ENCODE data around the gene PRIMPOL.
"Not testable (repeated sequence)": the region's sequence is repeated elsewhere in the genome, so short reads cannot be mapped to it uniquely, and the experiment has no call there.

PRIMPOL gene

GRCh38 chr4:184624972-184625554 lies 24.5 kb upstream of the PRIMPOL start:
- no peak overlapping the region for H3K4me3 ChIP-seq (ENCODE audit: control insufficient read depth in 1 of 7, extremely low read depth in 1 of 7, insufficient read depth in 4 of 7, low read depth in 2 of 7, low read length in 6 of 7)
- CTCF ChIA-PET: interaction anchor here (1.2 kb wide), 1 partner anchor 11 kb away, joined by 4 read pairs; no protein-coding TSS in a partner anchor

DNA sequence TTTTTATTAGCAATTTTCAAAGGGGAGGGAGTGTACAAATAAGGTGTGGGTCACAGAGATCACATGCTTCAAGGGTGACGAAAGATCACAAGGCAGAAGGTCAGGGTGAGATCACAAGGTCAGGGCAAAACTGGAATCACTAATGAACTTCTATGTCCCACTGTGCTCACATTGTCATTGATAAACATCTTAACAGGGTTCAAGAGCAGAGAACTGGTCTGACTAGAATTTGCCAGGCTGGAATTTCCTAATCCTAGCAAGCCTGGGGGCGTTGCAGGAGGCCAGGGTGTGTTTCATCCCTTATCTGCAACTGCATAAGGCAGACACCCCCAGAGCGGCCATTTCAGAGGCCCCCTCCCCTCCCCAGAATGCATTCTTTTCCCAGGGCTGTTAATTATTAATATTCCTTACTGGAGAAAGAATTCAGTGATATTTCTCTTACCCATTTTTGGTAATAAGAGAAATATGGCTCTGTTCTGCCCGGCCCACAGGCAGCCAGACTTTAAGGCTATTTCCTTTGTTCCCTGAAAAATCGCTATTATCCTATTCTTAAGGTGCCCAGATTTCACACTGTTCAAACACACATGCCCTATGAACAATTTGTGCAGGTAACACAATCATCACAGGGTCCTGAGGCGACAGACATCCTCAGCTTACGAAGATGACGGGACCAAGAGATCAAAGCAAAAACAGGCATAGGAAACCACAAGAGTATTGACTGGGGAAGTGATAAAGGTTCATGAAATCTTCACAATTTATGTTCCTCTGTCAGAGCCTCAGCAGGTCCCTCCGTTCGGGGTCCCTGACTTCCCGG lies 23.5 kb upstream of the PRIMPOL start:
- Histone ChIP-seq H3K36me3 (ENCODE audit: control insufficient read depth in 4 of 4, insufficient read depth in 4 of 4, low read length in 3 of 4) (peaks cover 11 to 44% (median 26%) of the 10 kb centered on the region in 4 experiments), H3K4me1 (ENCODE audit: control extremely low read depth in 1 of 4, control insufficient read depth in 4 of 4, insufficient read depth in 4 of 4, low read length in 3 of 4) (peaks cover 0 to 12% (median 3%) of the 10 kb centered on the region in 4 experiments)
- H3K9me3 ChIP-seq (ENCODE audit: control extremely low read depth in 1 of 5, control insufficient read depth in 4 of 5, insufficient read depth in 2 of 5, low read depth in 1 of 5, low read length in 4 of 5); POLR2A ChIA-PET; H3K27me3 ChIP-seq (replicated peaks in 2 of 5; ENCODE audit: control insufficient read depth in 4 of 5, insufficient read depth in 5 of 5, low read length in 4 of 5); H3K4me3 ChIP-seq (ENCODE audit: control insufficient read depth in 1 of 7, extremely low read depth in 1 of 7, insufficient read depth in 4 of 7, low read depth in 2 of 7, low read length in 6 of 7); H3K27ac ChIP-seq (ENCODE audit: insufficient read depth in 1 of 2, low read depth in 1 of 2, low read length in 2 of 2, poor library complexity in 1 of 2, severe bottlenecking in 2 of 2): not testable (repeated sequence)
- WGBS (ENCODE audit: insufficient coverage): 58% methylated on average over 4 of the region's 11 CpGs
- peak in 1 of 3 donors; percentile 40 for DNase-seq
- CTCF ChIA-PET: interaction anchor here (1.0 to 1.2 kb wide), 2 partner anchors 10 to 63 kb away, joined by 3 to 4 read pairs; no protein-coding TSS in a partner anchor

More at GRCh38 chr4:184624972-184625554, 24.5 kb upstream of the PRIMPOL start:
- POLR2A ChIA-PET: no interaction called here
- WGBS (ENCODE audit: insufficient coverage): 100% methylated on average over 6 of the region's 7 CpGs
- no peak overlapping the region for H3K27ac ChIP-seq (ENCODE audit: insufficient read depth in 1 of 2, low read depth in 1 of 2, low read length in 2 of 2, poor library complexity in 1 of 2, severe bottlenecking in 2 of 2)
- no peaks in the 10 kb centered on the region for H3K9me3 ChIP-seq (ENCODE audit: control extremely low read depth in 1 of 5, control insufficient read depth in 4 of 5, insufficient read depth in 2 of 5, low read depth in 1 of 5, low read length in 4 of 5)
- H3K36me3 ChIP-seq (ENCODE audit: control insufficient read depth in 4 of 4, insufficient read depth in 4 of 4, low read length in 3 of 4): peaks cover 10 to 36% (median 18%) of the 10 kb centered on the region in 4 experiments
- peaks cover 0 to 12% (median 3%) of the 10 kb centered on the region in 4 experiments for H3K4me1 ChIP-seq (ENCODE audit: control extremely low read depth in 1 of 4, control insufficient read depth in 4 of 4, insufficient read depth in 4 of 4, low read length in 3 of 4)
- no peak for DNase-seq
- H3K27me3 ChIP-seq (replicated peaks in 2 of 5; ENCODE audit: control insufficient read depth in 4 of 5, insufficient read depth in 5 of 5, low read length in 4 of 5): no peaks in the 10 kb centered on the region

- peaks cover 11 to 57% (median 38%) of the 10 kb centered on the region in 4 experiments for H3K36me3 ChIP-seq (ENCODE audit: control insufficient read depth in 4 of 4, insufficient read depth in 4 of 4, low read length in 3 of 4)
- H3K27me3 ChIP-seq (replicated peaks in 2 of 5; ENCODE audit: control insufficient read depth in 4 of 5, insufficient read depth in 5 of 5, low read length in 4 of 5): no peaks in the 10 kb centered on the region
- CTCF ChIA-PET: interaction anchor here (1.0 kb wide), 1 partner anchor 20 kb away, joined by 3 read pairs; no protein-coding TSS in a partner anchor
- H3K27ac ChIP-seq (ENCODE audit: insufficient read depth in 1 of 2, low read depth in 1 of 2, low read length in 2 of 2, poor library complexity in 1 of 2, severe bottlenecking in 2 of 2): no peak overlapping the region
- 100% methylated on average over 4 of the region's 4 CpGs for WGBS (ENCODE audit: insufficient coverage)
- POLR2A ChIA-PET: interaction anchor here (0.6 kb wide), 1 partner anchor 8 kb away, joined by 3 read pairs; no protein-coding TSS in a partner anchor
- peaks cover 0 to 12% (median 3%) of the 10 kb centered on the region in 4 experiments for H3K4me1 ChIP-seq (ENCODE audit: control extremely low read depth in 1 of 4, control insufficient read depth in 4 of 4, insufficient read depth in 4 of 4, low read length in 3 of 4)
- no peaks in the 10 kb centered on the region for H3K9me3 ChIP-seq (ENCODE audit: control extremely low read depth in 1 of 5, control insufficient read depth in 4 of 5, insufficient read depth in 2 of 5, low read depth in 1 of 5, low read length in 4 of 5)
- DNase-seq: peak in 2 of 3 donors; percentile 16 to 29
- no peak overlapping the region for H3K4me3 ChIP-seq (ENCODE audit: control insufficient read depth in 1 of 7, extremely low read depth in 1 of 7, insufficient read depth in 4 of 7, low read depth in 2 of 7, low read length in 6 of 7)
These were observed 21.4 kb upstream of the PRIMPOL start for GRCh38 chr4:184628103-184628502.

DNA sequence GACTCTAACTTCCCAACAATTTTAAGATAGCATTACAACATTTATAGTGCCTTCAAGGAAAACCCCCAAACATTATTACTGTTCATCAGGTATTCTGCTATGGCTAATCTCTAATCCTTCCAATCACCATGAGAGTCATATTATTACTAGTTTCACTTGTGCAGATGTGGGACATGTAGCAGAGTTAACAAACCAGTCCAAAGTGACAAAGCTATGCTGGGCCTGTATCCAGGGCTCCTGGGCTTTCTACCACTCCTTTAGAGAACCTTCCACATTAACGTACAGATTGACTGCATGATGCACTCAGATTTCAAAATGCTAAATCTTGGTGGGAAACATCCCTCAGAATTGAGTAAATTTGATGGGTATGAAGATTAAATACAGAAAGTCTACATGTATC lies 16.7 kb upstream of the PRIMPOL start:
- ChIA-PET CTCF (interaction anchor here (0.9 to 1.4 kb wide), 4 partner anchors 11 to 364 kb away, joined by 3 read pairs; no protein-coding TSS in a partner anchor), POLR2A (no interaction called here)
- no peak for DNase-seq
- Histone ChIP-seq H3K36me3 (ENCODE audit: control insufficient read depth in 4 of 4, insufficient read depth in 4 of 4, low read length in 3 of 4) (peaks cover 18 to 93% (median 68%) of the 10 kb centered on the region in 4 experiments), H3K27ac (ENCODE audit: insufficient read depth in 1 of 2, low read depth in 1 of 2, low read length in 2 of 2, poor library complexity in 1 of 2, severe bottlenecking in 2 of 2) (no peak overlapping the region), H3K4me3 (ENCODE audit: control insufficient read depth in 1 of 7, extremely low read depth in 1 of 7, insufficient read depth in 4 of 7, low read depth in 2 of 7, low read length in 6 of 7) (no peak overlapping the region), H3K9me3 (ENCODE audit: control extremely low read depth in 1 of 5, control insufficient read depth in 4 of 5, insufficient read depth in 2 of 5, low read depth in 1 of 5, low read length in 4 of 5) (no peaks in the 10 kb centered on the region), H3K27me3 (replicated peaks in 2 of 5; ENCODE audit: control insufficient read depth in 4 of 5, insufficient read depth in 5 of 5, low read length in 4 of 5) (no peaks in the 10 kb centered on the region), H3K4me1 (ENCODE audit: control extremely low read depth in 1 of 4, control insufficient read depth in 4 of 4, insufficient read depth in 4 of 4, low read length in 3 of 4) (peaks cover 0 to 3% (median under 1%) of the 10 kb centered on the region in 4 experiments)
- 100% methylated on average over 1 of the region's 1 CpG for WGBS (ENCODE audit: insufficient coverage)

DNA sequence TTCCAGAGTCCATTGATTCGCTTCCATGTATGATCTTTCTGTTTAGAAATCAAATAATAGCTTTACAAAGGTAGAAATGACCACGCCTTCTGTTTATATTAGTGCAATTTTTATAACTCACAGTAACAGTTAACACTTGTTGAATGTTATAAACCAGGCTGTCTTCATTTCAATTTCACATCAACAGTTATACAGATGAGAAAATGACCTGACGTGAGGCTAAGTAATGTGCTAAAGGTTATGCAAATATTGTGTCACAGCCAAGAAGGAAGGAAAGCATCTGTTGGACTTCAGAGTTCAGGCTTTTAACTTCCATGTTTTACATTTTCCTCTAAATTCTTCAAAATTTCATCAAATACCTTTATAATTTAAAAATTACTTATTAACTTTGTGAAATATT lies 14.2 kb upstream of the PRIMPOL start:
- Histone ChIP-seq H3K27ac (ENCODE audit: insufficient read depth in 1 of 2, low read depth in 1 of 2, low read length in 2 of 2, poor library complexity in 1 of 2, severe bottlenecking in 2 of 2) (no peak overlapping the region), H3K4me1 (ENCODE audit: control extremely low read depth in 1 of 4, control insufficient read depth in 4 of 4, insufficient read depth in 4 of 4, low read length in 3 of 4) (peaks cover 4 to 9% (median 7%) of the 10 kb centered on the region in 4 experiments), H3K27me3 (replicated peaks in 2 of 5; ENCODE audit: control insufficient read depth in 4 of 5, insufficient read depth in 5 of 5, low read length in 4 of 5) (no peaks in the 10 kb centered on the region), H3K9me3 (ENCODE audit: control extremely low read depth in 1 of 5, control insufficient read depth in 4 of 5, insufficient read depth in 2 of 5, low read depth in 1 of 5, low read length in 4 of 5) (no peaks in the 10 kb centered on the region), H3K4me3 (ENCODE audit: control insufficient read depth in 1 of 7, extremely low read depth in 1 of 7, insufficient read depth in 4 of 7, low read depth in 2 of 7, low read length in 6 of 7) (no peak overlapping the region), H3K36me3 (ENCODE audit: control insufficient read depth in 4 of 4, insufficient read depth in 4 of 4, low read length in 3 of 4) (peaks cover 18 to 84% (median 61%) of the 10 kb centered on the region in 4 experiments)
- no peak for DNase-seq
- POLR2A ChIA-PET: interaction anchor here (0.6 to 0.7 kb wide), 2 partner anchors 8 to 116 kb away, joined by 3 read pairs; no protein-coding TSS in a partner anchor
- no CpG with 5 or more reads among the region's 3 CpGs for WGBS (ENCODE audit: insufficient coverage)
- CTCF ChIA-PET: interaction anchor here (0.7 to 1.5 kb wide), 3 partner anchors 10 to 20 kb away, joined by 3 to 4 read pairs (median 3); no protein-coding TSS in a partner anchor

DNA sequence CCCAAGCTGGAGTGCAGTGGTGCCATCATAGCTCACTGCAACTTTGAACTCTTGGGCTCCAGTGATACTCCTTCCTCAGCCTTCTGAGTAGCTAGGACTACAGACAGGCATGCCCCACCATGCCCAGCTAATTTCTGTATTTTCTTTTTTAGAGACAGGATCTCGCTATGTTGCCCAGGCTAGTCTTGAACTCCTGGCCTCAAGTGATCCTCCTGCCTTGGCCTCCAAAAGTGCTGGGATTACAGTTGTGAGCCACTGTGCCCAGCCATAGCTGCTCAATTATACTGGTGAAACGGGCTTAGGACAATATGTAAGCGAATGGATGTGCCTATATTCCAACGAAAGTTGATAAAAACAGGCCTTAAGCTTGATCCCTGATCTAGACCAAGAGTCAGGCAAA lies 13.4 kb upstream of the PRIMPOL start:
- Histone ChIP-seq H3K27me3 (replicated peaks in 2 of 5; ENCODE audit: control insufficient read depth in 4 of 5, insufficient read depth in 5 of 5, low read length in 4 of 5) (no peaks in the 10 kb centered on the region), H3K27ac (ENCODE audit: insufficient read depth in 1 of 2, low read depth in 1 of 2, low read length in 2 of 2, poor library complexity in 1 of 2, severe bottlenecking in 2 of 2) (no peak overlapping the region), H3K4me1 (ENCODE audit: control extremely low read depth in 1 of 4, control insufficient read depth in 4 of 4, insufficient read depth in 4 of 4, low read length in 3 of 4) (peaks cover 4 to 11% (median 8%) of the 10 kb centered on the region in 4 experiments), H3K4me3 (ENCODE audit: control insufficient read depth in 1 of 7, extremely low read depth in 1 of 7, insufficient read depth in 4 of 7, low read depth in 2 of 7, low read length in 6 of 7) (no peak overlapping the region), H3K9me3 (ENCODE audit: control extremely low read depth in 1 of 5, control insufficient read depth in 4 of 5, insufficient read depth in 2 of 5, low read depth in 1 of 5, low read length in 4 of 5) (no peaks in the 10 kb centered on the region), H3K36me3 (ENCODE audit: control insufficient read depth in 4 of 4, insufficient read depth in 4 of 4, low read length in 3 of 4) (peaks cover 18 to 79% (median 57%) of the 10 kb centered on the region in 4 experiments)
- no peak for DNase-seq
- WGBS (ENCODE audit: insufficient coverage): 100% methylated on average over 4 of the region's 4 CpGs
- CTCF ChIA-PET: interaction anchor here (0.7 to 1.5 kb wide), 3 partner anchors 11 to 102 kb away, joined by 3 to 4 read pairs (median 3); no protein-coding TSS in a partner anchor
- POLR2A ChIA-PET: interaction anchor here (0.6 kb wide), 1 partner anchor 9 kb away, joined by 3 read pairs; no protein-coding TSS in a partner anchor
